Activated CD4-positive, alpha-beta T cell treated with anti-CD3 and anti-CD28 coated beads for 48 hours (primary cell): ENCODE results near the gene ACBD4.
"Not testable (repeated sequence)": the region's sequence is repeated elsewhere in the genome, so short reads cannot be mapped to it uniquely, and the experiment has no call there.

Experiments
- DNase-seq: peaks from one replicate; pipeline ENCODE4 v3.0.0-alpha.2; 2020

ACBD4 gene

GRCh38 chr17:45121055-45121454 lies 14.4 kb upstream of the ACBD4 start:
- DNase-seq, result no peak

GRCh38 chr17:45123076-45123770 lies 12.3 kb upstream of the ACBD4 start:
- no peak for DNase-seq

- DNase-seq, result peak; percentile 45
Observed at GRCh38 chr17:45123930-45124796, 11.3 kb upstream of the ACBD4 start.

- not testable (repeated sequence) for DNase-seq
Observed at GRCh38 chr17:45124797-45125122, 10.7 kb upstream of the ACBD4 start.

GRCh38 chr17:45125509-45125908 lies 10.0 kb upstream of the ACBD4 start:
- DNase-seq, result no peak

GRCh38 chr17:45127207-45127547 lies 8.3 kb upstream of the ACBD4 start:
- DNase-seq, result no peak

GRCh38 chr17:45127548-45128300 lies 7.8 kb upstream of the ACBD4 start:
- DNase-seq, result no peak

- no peak for DNase-seq
Observed at GRCh38 chr17:45128331-45128730, 7.2 kb upstream of the ACBD4 start.

- no peak for DNase-seq
Observed at GRCh38 chr17:45128989-45129388, 6.5 kb upstream of the ACBD4 start.

GRCh38 chr17:45129426-45129939 lies 6.0 kb upstream of the ACBD4 start:
- no peak for DNase-seq

- no peak for DNase-seq
Observed at GRCh38 chr17:45129940-45130680, 5.4 kb upstream of the ACBD4 start.

- no peak for DNase-seq
Observed at GRCh38 chr17:45130681-45131615, 4.5 kb upstream of the ACBD4 start.

GRCh38 chr17:45131616-45132319 lies 3.7 kb upstream of the ACBD4 start:
- DNase-seq, result peak; percentile 66

GRCh38 chr17:45132320-45132571 lies 3.2 kb upstream of the ACBD4 start, which contains the start of gene PLCD3:
Gene PLCD3 (minus strand): TSS chr17:45132515. CDS start chr17:45132410, 105 bp downstream.
- DNase-seq, result no peak

GRCh38 chr17:45132572-45133463 lies 2.7 kb upstream of the ACBD4 start:
- peak; percentile 72 for DNase-seq

GRCh38 chr17:45135978-45136791 lies 698 bp downstream of the ACBD4 start:
- peak; percentile 26 for DNase-seq

GRCh38 chr17:45136846-45137560 lies 1.5 kb downstream of the ACBD4 start:
- no peak for DNase-seq

GRCh38 chr17:45137561-45138305 lies 2.2 kb downstream of the ACBD4 start:
- no peak for DNase-seq
